Activated CD8-positive, alpha-beta T cell treated with anti-CD3 and anti-CD28 coated beads for 36 hours (primary cell): ENCODE results near the gene LRRC52. TPM values are rescaled to one million over a fixed set of nuclear protein-coding genes. Genes with fewer than 3 reads are reported as not detected.

Experiments used
- ATAC-seq: fragments of 200-7000 bp; cut with Tn5 transposase; one replicate; pipeline ENCODE4 v1.10.0; 2021; ENCODE audit warnings: mild to moderate bottlenecking, moderate library complexity
- CTCF ChIA-PET: fragments of 350-600 bp; sonication (Branson Sonifier 250); formaldehyde crosslinking; loops from one replicate; lab custom pipeline; 2021; ENCODE audit warnings: antibody characterized with exemption; lab: Charles Lee
- POLR2A ChIA-PET: fragments of 350-600 bp; sonication (Branson Sonifier 250); formaldehyde crosslinking; loops from one replicate; lab custom pipeline; 2021; ENCODE audit warnings: antibody characterized with exemption; lab: Charles Lee
- DNase-seq: peaks from one replicate; pipeline ENCODE4 v3.0.0-alpha.2; 2020
- H3K27ac Mint-ChIP-seq: one replicate; pipeline ENCODE4 v1.8.0; 2021; ENCODE audit warnings: mild to moderate bottlenecking, mixed read lengths
- H3K27me3 Mint-ChIP-seq: one replicate; pipeline ENCODE4 v1.8.0; 2021; ENCODE audit warnings: mixed read lengths
- H3K36me3 Mint-ChIP-seq: one replicate; pipeline ENCODE4 v1.8.0; 2021; ENCODE audit warnings: low read depth, mixed read lengths
- H3K4me1 Mint-ChIP-seq: one replicate; pipeline ENCODE4 v1.8.0; 2021; ENCODE audit warnings: low read depth, mixed read lengths
- H3K4me3 Mint-ChIP-seq: one replicate; pipeline ENCODE4 v1.8.0; 2021; ENCODE audit warnings: mild to moderate bottlenecking, moderate library complexity, mixed read lengths
- H3K9me3 Mint-ChIP-seq: one replicate; pipeline ENCODE4 v1.8.0; 2021; ENCODE audit warnings: mixed read lengths
- intact Hi-C: fragments of 100-400 bp; cut with micrococcal nuclease; formaldehyde crosslinking; loops from one replicate; pipeline ENCODE4 v1.10.0; 2022
- total RNA-seq, 2 experiments: library from RNA; stranded (reverse); gene quantifications; one replicate each; pipeline ENCODE4 v1.2.3, GENCODE V29; 2021
- TF ChIP-seq, protein P1 (sequence below): fragments of 200-600 bp; IDR thresholded peaks from one replicate; pipeline ENCODE4 v1.8.0; 2022; ENCODE audit warnings: antibody characterized with exemption, mild to moderate bottlenecking

LRRC52 gene
- total RNA-seq, 2 experiments from 2014 or later = not detected

GRCh38 chr1:165562571-165562970, 18.8 kb downstream of the LRRC52 start:
- Mint-ChIP-seq H3K9me3 (no peaks in the 10 kb centered on the region), H3K36me3 (no peaks in the 10 kb centered on the region)

GRCh38 chr1:165563551-165563950, 19.8 kb downstream of the LRRC52 start:
- no peaks in the 10 kb centered on the region for H3K36me3 Mint-ChIP-seq
- intact Hi-C loops = no loop called here
- no peaks in the 10 kb centered on the region for H3K4me1 Mint-ChIP-seq
- H3K27me3 Mint-ChIP-seq = peaks cover 28% of the 10 kb centered on the region
- H3K9me3 Mint-ChIP-seq = no peaks in the 10 kb centered on the region
- H3K27ac Mint-ChIP-seq = no peak overlapping the region
- DNase-seq (no peak), ATAC-seq (no peak)
- ChIA-PET POLR2A (no interaction called here), CTCF (no interaction called here)
- TF ChIP-seq, protein P1, sequence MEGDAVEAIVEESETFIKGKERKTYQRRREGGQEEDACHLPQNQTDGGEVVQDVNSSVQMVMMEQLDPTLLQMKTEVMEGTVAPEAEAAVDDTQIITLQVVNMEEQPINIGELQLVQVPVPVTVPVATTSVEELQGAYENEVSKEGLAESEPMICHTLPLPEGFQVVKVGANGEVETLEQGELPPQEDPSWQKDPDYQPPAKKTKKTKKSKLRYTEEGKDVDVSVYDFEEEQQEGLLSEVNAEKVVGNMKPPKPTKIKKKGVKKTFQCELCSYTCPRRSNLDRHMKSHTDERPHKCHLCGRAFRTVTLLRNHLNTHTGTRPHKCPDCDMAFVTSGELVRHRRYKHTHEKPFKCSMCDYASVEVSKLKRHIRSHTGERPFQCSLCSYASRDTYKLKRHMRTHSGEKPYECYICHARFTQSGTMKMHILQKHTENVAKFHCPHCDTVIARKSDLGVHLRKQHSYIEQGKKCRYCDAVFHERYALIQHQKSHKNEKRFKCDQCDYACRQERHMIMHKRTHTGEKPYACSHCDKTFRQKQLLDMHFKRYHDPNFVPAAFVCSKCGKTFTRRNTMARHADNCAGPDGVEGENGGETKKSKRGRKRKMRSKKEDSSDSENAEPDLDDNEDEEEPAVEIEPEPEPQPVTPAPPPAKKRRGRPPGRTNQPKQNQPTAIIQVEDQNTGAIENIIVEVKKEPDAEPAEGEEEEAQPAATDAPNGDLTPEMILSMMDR = no peak
- H3K4me3 Mint-ChIP-seq = no peak overlapping the region

More at GRCh38 chr1:165562571-165562970, 18.8 kb downstream of the LRRC52 start:
- H3K27ac Mint-ChIP-seq = no peak overlapping the region
- no peak overlapping the region for H3K4me3 Mint-ChIP-seq
- CTCF ChIA-PET = no interaction called here
- ATAC-seq = no peak
- intact Hi-C loops = no loop called here
- peaks cover 30% of the 10 kb centered on the region for H3K27me3 Mint-ChIP-seq
- H3K4me1 Mint-ChIP-seq = no peaks in the 10 kb centered on the region
- TF ChIP-seq, protein P1 = no peak
- POLR2A ChIA-PET = no interaction called here
- no peak for DNase-seq

DNA sequence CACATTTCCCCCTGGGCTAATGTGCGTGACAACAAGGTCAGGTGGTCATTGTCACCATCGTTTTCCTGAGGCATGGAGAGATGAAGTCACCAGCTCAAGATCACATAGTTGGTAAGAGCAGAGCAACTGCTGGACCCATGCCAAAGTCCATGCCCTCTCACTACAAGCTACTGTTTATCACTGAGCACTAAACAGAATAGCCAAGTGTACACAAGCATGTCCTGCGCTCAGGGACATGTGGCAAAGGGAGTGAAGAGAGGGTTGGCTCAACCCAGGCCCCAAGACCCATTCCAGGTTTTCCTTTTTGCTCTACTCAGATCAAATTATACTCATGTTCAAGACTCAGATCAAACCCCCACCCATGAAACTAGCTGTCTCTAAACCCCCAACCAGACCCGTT, 20.8 kb downstream of the LRRC52 start:
- no peak for DNase-seq
- Mint-ChIP-seq H3K27me3 (peaks cover 27% of the 10 kb centered on the region), H3K27ac (no peak overlapping the region), H3K4me1 (no peaks in the 10 kb centered on the region), H3K9me3 (no peaks in the 10 kb centered on the region), H3K4me3 (no peak overlapping the region), H3K36me3 (no peaks in the 10 kb centered on the region)
- intact Hi-C loops = no loop called here
- no peak for ATAC-seq
- TF ChIP-seq, protein P1 = no peak
- ChIA-PET CTCF (interaction anchor here (1.2 kb wide), 1 partner anchor 9 kb away, joined by 3 read pairs; no protein-coding TSS in a partner anchor), POLR2A (no interaction called here)

- intact Hi-C loops = no loop called here
- ChIA-PET CTCF (interaction anchor here (0.7 to 1.2 kb wide), 2 partner anchors 8 to 199 kb away, joined by 3 read pairs; no protein-coding TSS in a partner anchor), POLR2A (interaction anchor here (0.6 to 0.7 kb wide), 2 partner anchors 93 to 134 kb away, joined by 3 read pairs; no protein-coding TSS in a partner anchor)
- H3K27ac Mint-ChIP-seq = no peak overlapping the region
- no peaks in the 10 kb centered on the region for H3K4me1 Mint-ChIP-seq
- TF ChIP-seq, protein P1 = no peak
- no peak for ATAC-seq
- H3K4me3 Mint-ChIP-seq = no peak overlapping the region
- no peak for DNase-seq
- H3K27me3 Mint-ChIP-seq = peaks cover 25% of the 10 kb centered on the region
- H3K9me3 Mint-ChIP-seq = no peaks in the 10 kb centered on the region
- no peaks in the 10 kb centered on the region for H3K36me3 Mint-ChIP-seq
Measured at GRCh38 chr1:165565751-165566490, 22.1 kb downstream of the LRRC52 start.

- no peak for ATAC-seq
- intact Hi-C loops = no loop called here
Measured at GRCh38 chr1:165570078-165570477, 26.3 kb downstream of the LRRC52 start.

More at GRCh38 chr1:165570078-165570477, 26.3 kb downstream of the LRRC52 start:
- Mint-ChIP-seq H3K4me3 (no peak overlapping the region), H3K9me3 (no peaks in the 10 kb centered on the region), H3K27me3 (peaks cover 27% of the 10 kb centered on the region), H3K27ac (no peak overlapping the region), H3K4me1 (no peaks in the 10 kb centered on the region), H3K36me3 (no peaks in the 10 kb centered on the region)
- TF ChIP-seq, protein P1 = no peak
- CTCF ChIA-PET = interaction anchor here (1.0 kb wide), 1 partner anchor 23 kb away, joined by 3 read pairs; no protein-coding TSS in a partner anchor
- no peak for DNase-seq
- POLR2A ChIA-PET = no interaction called here
